ENCODE measurements around the gene SLC35F3. TPM values are rescaled to one million over a fixed set of nuclear protein-coding genes. Genes with fewer than 3 reads are reported as not detected.
"Not testable (repeated sequence)": the region's sequence is repeated elsewhere in the genome, so short reads cannot be mapped to it uniquely, and the experiment has no call there.

The SLC35F3 gene
- total and polyA plus RNA-seq, 9 donors: 0.21 to 0.64 (median 0.31) TPM

DNA sequence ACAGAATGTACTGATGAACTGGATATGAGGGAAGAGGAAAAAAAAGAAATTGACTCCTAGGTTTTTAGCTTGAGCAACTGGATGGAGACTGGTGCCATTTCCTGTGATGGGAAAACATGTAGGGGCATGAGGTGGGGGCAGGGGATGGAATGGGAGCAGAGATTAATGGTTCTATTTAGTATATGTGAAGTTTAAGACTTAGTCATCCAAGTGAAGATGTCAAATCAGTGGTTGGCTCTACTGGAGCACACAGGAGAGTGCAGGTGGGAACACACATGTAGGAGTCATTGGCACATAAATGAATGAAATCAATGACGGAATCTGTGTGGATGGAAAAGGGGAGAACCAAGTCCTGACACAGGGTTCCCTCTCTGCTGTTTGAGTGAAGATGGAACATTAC is 244.3 kb downstream of the SLC35F3 start:
- Histone ChIP-seq H3K27ac (ENCODE audit: low read length) (no peak overlapping the region), H3K36me3 (ENCODE audit: control insufficient read depth, insufficient read depth, low read length) (no peaks in the 10 kb centered on the region), H3K4me1 (ENCODE audit: control insufficient read depth, insufficient read depth, low read length) (no peaks in the 10 kb centered on the region), H3K4me3 (ENCODE audit: low read length) (no peak overlapping the region), H3K27me3 (ENCODE audit: control insufficient read depth, insufficient read depth, low read length) (no peaks in the 10 kb centered on the region), H3K9me3 (replicated peaks; ENCODE audit: control insufficient read depth, low read depth, low read length) (no peaks in the 10 kb centered on the region)
- no peak for DNase-seq
- WGBS (ENCODE audit: insufficient coverage): 90% methylated on average over 1 of the region's 1 CpG

GRCh38 chr1:234149217-234149616 is 244.7 kb downstream of the SLC35F3 start:
- H3K27ac ChIP-seq (ENCODE audit: low read length): no peak overlapping the region
- H3K27me3 ChIP-seq (ENCODE audit: control insufficient read depth, insufficient read depth, low read length): no peaks in the 10 kb centered on the region
- no peaks in the 10 kb centered on the region for H3K9me3 ChIP-seq (replicated peaks; ENCODE audit: control insufficient read depth, low read depth, low read length)
- no peaks in the 10 kb centered on the region for H3K4me1 ChIP-seq (ENCODE audit: control insufficient read depth, insufficient read depth, low read length)
- WGBS (ENCODE audit: insufficient coverage): no CpG with 5 or more reads among the region's 3 CpGs
- H3K36me3 ChIP-seq (ENCODE audit: control insufficient read depth, insufficient read depth, low read length): no peaks in the 10 kb centered on the region
- H3K4me3 ChIP-seq (ENCODE audit: low read length): no peak overlapping the region
- no peak for DNase-seq

DNA sequence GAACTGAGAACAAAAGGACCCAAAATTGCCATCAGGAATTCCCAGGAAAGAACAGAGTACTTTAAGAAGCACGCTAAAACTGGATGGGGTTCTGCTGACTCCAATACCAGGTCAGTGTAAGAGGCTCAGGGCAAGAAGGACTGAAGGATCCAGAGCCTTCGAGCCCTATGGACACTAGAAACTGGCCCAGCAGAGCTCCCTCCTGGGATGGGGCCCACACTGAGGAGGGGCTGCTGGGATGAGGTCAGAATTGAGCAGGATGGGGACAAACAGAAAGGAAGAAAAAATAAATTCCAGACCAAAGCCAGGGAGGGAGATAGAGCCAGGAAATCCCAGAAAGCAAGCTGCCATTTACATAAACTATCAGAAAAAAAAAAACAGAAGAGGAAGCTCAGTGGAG is 246.4 kb downstream of the SLC35F3 start:
- H3K4me3 ChIP-seq (ENCODE audit: low read length): no peak overlapping the region
- WGBS (ENCODE audit: insufficient coverage): 92% methylated on average over 2 of the region's 2 CpGs
- no peak for DNase-seq
- no peaks in the 10 kb centered on the region for H3K27me3 ChIP-seq (ENCODE audit: control insufficient read depth, insufficient read depth, low read length)
- H3K9me3 ChIP-seq (replicated peaks; ENCODE audit: control insufficient read depth, low read depth, low read length): no peaks in the 10 kb centered on the region
- no peak overlapping the region for H3K27ac ChIP-seq (ENCODE audit: low read length)
- no peaks in the 10 kb centered on the region for H3K36me3 ChIP-seq (ENCODE audit: control insufficient read depth, insufficient read depth, low read length)
- H3K4me1 ChIP-seq (ENCODE audit: control insufficient read depth, insufficient read depth, low read length): no peaks in the 10 kb centered on the region

GRCh38 chr1:234152344-234152743 is 247.9 kb downstream of the SLC35F3 start:
- H3K9me3 ChIP-seq (replicated peaks; ENCODE audit: control insufficient read depth, low read depth, low read length); H3K27me3 ChIP-seq (ENCODE audit: control insufficient read depth, insufficient read depth, low read length); DNase-seq; H3K4me3 ChIP-seq (ENCODE audit: low read length); H3K4me1 ChIP-seq (ENCODE audit: control insufficient read depth, insufficient read depth, low read length); H3K36me3 ChIP-seq (ENCODE audit: control insufficient read depth, insufficient read depth, low read length); H3K27ac ChIP-seq (ENCODE audit: low read length): not testable (repeated sequence)
- WGBS (ENCODE audit: insufficient coverage): 100% methylated on average over 1 of the region's 4 CpGs

GRCh38 chr1:234154320-234155251 is 250.1 kb downstream of the SLC35F3 start:
- no CpG with 5 or more reads among the region's 7 CpGs for WGBS (ENCODE audit: insufficient coverage)
- no peaks in the 10 kb centered on the region for H3K27me3 ChIP-seq (ENCODE audit: control insufficient read depth, insufficient read depth, low read length)
- H3K36me3 ChIP-seq (ENCODE audit: control insufficient read depth, insufficient read depth, low read length): no peaks in the 10 kb centered on the region
- no peak overlapping the region for H3K4me3 ChIP-seq (ENCODE audit: low read length)
- no peaks in the 10 kb centered on the region for H3K4me1 ChIP-seq (ENCODE audit: control insufficient read depth, insufficient read depth, low read length)
- no peak overlapping the region for H3K27ac ChIP-seq (ENCODE audit: low read length)
- peak; percentile 73 for DNase-seq
- no peaks in the 10 kb centered on the region for H3K9me3 ChIP-seq (replicated peaks; ENCODE audit: control insufficient read depth, low read depth, low read length)

- no peak for DNase-seq
Observed at GRCh38 chr1:234162661-234163060, 258.2 kb downstream of the SLC35F3 start.

DNA sequence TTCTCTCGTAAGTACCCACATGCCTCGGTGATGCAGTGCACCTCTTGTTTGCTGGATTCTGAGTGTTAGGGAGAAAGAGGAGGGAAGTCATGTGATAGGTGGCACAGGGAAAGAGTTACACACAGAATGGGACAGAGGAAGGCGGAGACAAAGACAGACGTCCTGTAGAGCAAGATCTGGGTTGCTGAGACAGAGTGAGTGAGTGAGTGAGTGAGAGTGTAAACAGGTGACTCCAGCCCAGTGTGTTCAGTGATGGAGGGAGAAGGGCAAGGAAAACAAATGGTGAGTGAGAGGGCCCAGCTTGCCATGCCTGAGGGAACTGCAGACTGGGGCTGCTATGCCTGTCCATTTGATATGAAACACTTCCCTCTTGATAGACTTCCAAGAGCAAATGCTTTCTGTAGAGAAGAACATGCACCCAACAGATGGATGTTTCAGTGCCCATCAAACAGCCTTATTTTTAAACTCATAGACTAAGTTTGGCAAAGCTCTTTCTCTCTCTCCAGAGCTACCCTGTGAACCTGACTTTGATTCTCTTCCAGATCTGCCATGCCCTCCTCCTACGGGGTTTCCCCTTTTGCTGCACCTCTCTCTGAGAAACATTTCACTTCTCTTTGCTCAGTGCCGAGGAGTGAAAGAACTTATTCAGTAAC is 258.9 kb downstream of the SLC35F3 start:
- H3K4me1 ChIP-seq (ENCODE audit: control insufficient read depth, insufficient read depth, low read length): no peaks in the 10 kb centered on the region
- H3K4me3 ChIP-seq (ENCODE audit: low read length): no peak overlapping the region
- DNase-seq: no peak
- H3K9me3 ChIP-seq (replicated peaks; ENCODE audit: control insufficient read depth, low read depth, low read length): no peaks in the 10 kb centered on the region
- H3K36me3 ChIP-seq (ENCODE audit: control insufficient read depth, insufficient read depth, low read length): no peaks in the 10 kb centered on the region
- H3K27ac ChIP-seq (ENCODE audit: low read length): no peak overlapping the region
- WGBS (ENCODE audit: insufficient coverage): 62% methylated on average over 4 of the region's 6 CpGs
- H3K27me3 ChIP-seq (ENCODE audit: control insufficient read depth, insufficient read depth, low read length): peaks cover 3% of the 10 kb centered on the region

More at GRCh38 chr1:234162661-234163060, 258.2 kb downstream of the SLC35F3 start:
- H3K4me3 ChIP-seq (ENCODE audit: low read length): no peak overlapping the region
- H3K27ac ChIP-seq (ENCODE audit: low read length): no peak overlapping the region
- no peaks in the 10 kb centered on the region for H3K36me3 ChIP-seq (ENCODE audit: control insufficient read depth, insufficient read depth, low read length)
- H3K4me1 ChIP-seq (ENCODE audit: control insufficient read depth, insufficient read depth, low read length): no peaks in the 10 kb centered on the region
- peaks cover 3% of the 10 kb centered on the region for H3K27me3 ChIP-seq (ENCODE audit: control insufficient read depth, insufficient read depth, low read length)
- H3K9me3 ChIP-seq (replicated peaks; ENCODE audit: control insufficient read depth, low read depth, low read length): no peaks in the 10 kb centered on the region

DNA sequence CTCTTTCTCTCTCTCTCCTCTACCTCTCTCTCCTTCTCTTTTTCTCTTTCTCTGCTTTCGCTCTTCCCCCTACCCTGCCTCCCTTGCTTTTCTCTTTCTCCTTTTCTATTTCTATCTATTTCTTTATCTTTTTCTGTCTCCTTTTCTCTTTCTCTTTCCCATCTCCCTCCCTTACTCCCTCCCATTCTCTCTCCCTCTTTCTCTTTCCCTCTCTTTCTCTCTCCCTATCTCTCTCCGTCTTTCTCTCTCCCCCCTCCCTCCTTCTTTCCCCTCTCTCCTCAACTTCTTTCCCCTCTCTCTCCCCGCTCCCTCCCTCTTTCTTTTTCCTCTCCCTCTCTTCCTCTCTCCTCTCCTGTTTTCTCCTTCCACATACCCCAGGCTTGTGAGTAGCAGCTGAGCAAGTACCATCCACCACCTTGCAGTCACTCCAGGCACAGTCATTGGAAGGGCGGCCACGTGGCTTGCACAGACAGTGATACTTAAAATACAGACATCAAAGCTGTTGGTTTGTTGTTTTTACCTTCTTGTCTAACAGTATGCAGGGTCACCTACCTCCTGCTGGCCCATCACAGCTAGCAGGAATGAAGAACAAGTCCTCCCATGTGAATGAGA is 259.7 kb downstream of the SLC35F3 start:
- Histone ChIP-seq H3K9me3 (replicated peaks; ENCODE audit: control insufficient read depth, low read depth, low read length) (no peaks in the 10 kb centered on the region), H3K36me3 (ENCODE audit: control insufficient read depth, insufficient read depth, low read length) (no peaks in the 10 kb centered on the region), H3K4me1 (ENCODE audit: control insufficient read depth, insufficient read depth, low read length) (no peaks in the 10 kb centered on the region), H3K27ac (ENCODE audit: low read length) (no peak overlapping the region), H3K4me3 (ENCODE audit: low read length) (no peak overlapping the region), H3K27me3 (ENCODE audit: control insufficient read depth, insufficient read depth, low read length) (peaks cover 3% of the 10 kb centered on the region)
- WGBS (ENCODE audit: insufficient coverage): 50% methylated on average over 3 of the region's 5 CpGs
- DNase-seq: no peak

DNA sequence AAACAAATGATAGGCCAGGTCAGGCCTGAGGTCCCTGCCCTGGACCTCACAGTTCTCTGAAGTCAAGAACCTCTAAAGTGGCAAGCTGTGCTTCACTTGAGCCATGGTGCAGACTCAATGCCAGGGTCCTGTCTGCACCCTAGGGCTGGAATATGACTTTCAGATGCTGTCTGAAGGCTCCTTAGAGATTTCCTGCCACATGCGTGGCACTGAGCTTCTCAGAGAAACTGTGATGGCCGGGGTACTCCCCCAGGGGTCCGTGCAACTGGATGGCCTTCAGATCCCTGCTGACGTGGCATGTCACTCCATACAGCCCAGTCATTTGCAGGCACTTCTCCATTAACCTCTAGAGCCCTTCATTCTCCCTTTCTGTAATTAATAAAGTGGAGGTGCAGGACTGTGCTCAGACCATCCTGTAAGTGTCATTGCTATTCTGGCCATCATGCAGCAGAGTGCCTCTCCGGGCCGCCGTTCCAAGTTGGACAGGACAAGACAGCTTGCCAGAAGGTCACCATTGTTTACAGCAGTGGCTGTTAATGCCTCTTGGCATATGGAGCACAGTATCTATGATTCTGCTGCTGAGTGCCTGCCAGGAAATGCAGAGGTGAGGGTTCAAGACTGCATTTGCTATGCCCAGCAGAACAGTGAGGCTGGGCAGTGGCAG is 263.7 kb downstream of the SLC35F3 start:
- DNase-seq: no peak
- Histone ChIP-seq H3K4me1 (ENCODE audit: control insufficient read depth, insufficient read depth, low read length) (no peaks in the 10 kb centered on the region), H3K27me3 (ENCODE audit: control insufficient read depth, insufficient read depth, low read length) (peaks cover 3% of the 10 kb centered on the region), H3K27ac (ENCODE audit: low read length) (no peak overlapping the region), H3K4me3 (ENCODE audit: low read length) (no peak overlapping the region), H3K9me3 (replicated peaks; ENCODE audit: control insufficient read depth, low read depth, low read length) (no peaks in the 10 kb centered on the region), H3K36me3 (ENCODE audit: control insufficient read depth, insufficient read depth, low read length) (no peaks in the 10 kb centered on the region)
- WGBS (ENCODE audit: insufficient coverage): 77% methylated on average over 7 of the region's 7 CpGs

Measured in muscle of leg (tissue), 11 donors.